GM18951 (cell line): ENCODE data around the gene TUBA1A.
"Not testable (repeated sequence)": the region's sequence is repeated elsewhere in the genome, so short reads cannot be mapped to it uniquely, and the experiment has no call there.

Experiments
- POLR2A ChIP-seq: IDR thresholded peaks from 4 replicates; pipeline ENCODE4 v1.6.1; 2011; ENCODE audit warnings: mild to moderate bottlenecking; ENCODE audit not compliant: insufficient read length, insufficient read depth; ENCODE audit errors: extremely low read depth
- in situ Hi-C: fragments of 300-500 bp; cut with MboI; formaldehyde crosslinking; loops from one replicate; pipeline ENCODE4 v1.12.0; 2022; ENCODE audit warnings: low sequenced_read_pairs, mixed read lengths, inconsistent platforms; ENCODE audit not compliant: unreplicated experiment

The TUBA1A gene

DNA sequence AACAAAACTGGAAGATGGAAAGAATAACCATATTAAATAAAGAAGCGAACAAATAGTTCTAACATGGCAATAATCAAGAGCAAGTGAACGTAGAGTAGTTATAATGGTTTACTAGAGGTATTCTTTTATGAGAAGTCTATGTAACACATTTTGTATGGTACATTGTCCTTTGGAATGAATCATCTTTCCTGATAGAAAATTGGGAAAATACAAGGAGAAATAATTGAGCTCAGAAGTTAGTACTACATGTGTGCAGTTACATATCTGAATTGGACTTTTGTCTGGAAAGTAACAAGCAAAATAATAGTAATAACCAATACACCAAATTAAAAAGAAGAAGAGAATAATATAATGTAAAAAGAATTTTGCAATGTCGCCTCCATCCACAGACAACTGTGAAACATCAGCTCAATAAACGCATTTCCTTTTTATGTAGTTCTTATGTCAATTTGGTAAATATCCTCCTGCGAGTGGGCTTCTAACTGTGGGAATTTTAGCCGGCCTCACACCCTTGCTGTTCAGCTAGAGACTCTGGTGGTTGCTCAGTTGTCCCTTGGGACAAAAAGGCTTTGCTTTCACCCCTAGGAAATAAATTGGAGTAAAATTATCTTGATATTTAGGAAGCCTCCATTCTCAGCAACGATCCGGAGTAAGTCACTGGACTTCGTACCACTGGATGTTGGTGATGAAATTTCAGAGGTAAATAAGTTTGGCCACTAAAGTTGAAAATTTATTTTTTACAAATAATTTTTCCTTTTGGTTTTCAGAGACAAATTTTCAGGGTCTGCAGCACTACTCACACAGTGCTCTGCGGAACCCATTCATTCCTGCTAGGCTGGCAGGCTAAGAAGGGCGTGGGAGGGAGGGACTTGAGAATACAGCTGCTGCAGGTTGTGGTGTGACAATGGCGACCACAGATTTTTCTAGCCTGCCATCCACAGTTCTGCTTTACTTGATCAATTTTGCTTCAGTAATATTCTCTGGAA, 1.1 kb upstream of the TUBA1A start:
- in situ Hi-C loops = no loop called here
- TF ChIP-seq POLR2A = no peak

DNA sequence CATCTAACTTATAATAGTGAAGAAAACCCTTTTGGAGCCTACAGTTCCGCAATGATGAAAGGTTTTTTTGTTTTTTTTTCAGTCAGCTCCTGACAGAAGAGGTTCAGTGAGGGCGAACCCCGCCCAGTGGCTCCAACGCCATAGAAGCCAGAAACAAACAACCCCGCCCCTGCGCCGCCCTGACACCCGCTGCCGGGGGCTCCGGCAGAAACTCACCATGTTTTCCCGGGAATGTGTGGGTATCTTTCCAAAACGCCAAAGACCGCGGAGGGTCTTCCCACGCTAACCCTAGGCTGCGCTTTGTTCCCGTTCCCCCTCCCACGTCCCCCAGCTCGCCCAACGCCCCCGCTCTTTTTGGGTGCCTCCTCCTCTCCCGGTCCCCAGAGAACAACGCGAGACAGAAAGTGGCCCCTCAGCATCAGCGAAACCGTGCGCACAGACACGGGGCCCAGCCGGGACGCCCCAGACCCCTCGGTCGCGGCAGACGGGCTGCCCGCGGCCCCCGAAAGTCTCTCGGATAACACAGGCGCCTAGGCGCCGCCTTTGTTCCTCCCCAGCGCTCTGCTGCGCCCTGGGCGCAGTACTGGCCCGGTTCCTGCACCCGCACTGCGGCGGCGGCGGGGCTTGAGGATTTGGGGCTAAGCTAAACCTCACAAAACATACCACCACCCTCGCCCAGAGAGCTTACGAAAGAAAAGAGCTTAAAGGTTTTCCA, 522 bp downstream of the TUBA1A start:
- in situ Hi-C loops = no loop called here
- no peak for TF ChIP-seq POLR2A

DNA sequence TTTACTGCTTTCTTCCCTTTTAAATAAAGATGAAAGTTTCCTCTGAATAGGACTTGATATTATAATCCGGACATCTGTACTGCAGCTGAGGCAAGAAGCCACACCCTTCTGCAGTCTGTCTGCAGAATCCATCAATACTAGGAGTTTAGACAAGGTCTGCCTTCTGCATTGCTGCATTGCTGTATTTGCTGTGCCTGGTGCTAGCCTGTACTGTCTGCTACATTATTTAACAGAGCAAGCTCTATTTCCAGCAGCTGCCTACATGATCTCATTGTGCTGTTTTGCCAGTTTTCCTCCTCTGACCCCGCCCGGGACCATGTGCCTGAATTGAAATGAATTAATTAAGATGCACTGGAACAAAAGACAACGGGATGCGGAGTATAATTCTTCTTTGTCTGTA, 1.7 kb downstream of the TUBA1A start:
- TF ChIP-seq POLR2A = no peak
- in situ Hi-C loops = no loop called here

DNA sequence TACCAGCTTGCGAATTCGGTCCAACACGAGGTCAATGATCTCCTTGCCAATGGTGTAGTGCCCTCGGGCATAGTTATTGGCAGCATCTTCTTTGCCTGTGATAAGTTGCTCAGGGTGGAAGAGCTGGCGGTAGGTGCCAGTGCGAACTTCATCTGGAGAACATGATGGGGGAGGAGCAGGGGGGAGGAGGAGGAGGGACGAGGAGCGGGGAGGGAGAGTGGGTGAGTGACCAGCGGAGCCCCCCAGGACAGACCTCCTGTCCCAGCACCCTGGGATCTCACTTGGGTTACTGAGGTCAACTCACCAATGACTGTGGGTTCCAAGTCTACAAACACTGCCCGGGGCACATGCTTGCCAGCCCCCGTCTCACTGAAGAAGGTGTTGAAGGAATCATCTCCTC, 2.6 kb downstream of the TUBA1A start:
- in situ Hi-C loops = not testable (repeated sequence)

DNA sequence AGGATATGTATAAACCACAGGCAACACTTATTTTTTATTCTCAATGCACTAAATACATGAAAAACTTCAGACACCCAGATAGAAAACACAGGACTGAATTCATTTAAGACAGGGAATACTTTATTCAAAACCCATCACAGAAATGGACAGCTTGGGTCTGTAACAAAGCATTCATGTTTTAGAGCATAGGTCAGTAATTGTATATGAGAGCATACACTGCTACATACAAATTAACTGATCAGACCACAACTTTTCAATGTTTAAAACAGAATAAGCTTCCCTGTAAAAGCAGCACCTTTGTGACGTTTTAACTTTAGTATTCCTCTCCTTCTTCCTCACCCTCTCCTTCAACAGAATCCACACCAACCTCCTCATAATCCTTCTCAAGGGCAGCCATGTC, 4.2 kb downstream of the TUBA1A start:
- in situ Hi-C loops = not testable (repeated sequence)

DNA sequence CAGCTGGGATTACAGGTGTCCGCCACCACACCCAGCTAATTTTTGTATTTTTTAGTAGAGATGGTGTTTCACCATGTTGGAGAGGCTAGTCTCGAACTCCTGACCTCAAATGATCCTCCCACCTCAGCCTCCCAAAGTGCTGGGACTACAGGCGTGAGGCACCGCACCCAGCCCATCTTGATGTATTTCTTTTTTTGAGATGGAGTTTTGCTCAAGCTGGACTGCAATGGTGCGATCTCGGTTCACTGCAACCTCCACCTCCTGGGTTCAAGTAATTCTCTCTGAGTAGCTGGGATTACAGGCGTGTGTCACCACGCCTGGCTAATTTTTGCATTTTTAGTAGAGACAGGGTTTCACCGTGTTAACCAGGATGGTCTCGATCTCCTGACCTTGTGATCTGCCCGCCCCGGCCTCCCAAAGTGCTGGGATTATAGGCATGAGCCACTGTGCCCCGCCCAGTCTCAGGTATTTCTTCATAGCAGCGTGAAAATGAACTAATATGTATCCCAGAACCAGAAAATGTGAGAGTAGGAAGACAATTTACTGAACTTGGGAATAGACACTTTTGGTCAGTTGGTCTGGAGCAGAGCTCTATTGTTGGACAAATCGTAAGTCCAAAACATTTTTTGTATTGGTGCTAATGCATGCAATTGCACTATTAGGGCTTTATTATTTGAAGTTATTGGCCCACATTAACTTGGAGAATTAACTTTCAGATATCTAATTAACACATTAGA, 5.5 kb downstream of the TUBA1A start:
- in situ Hi-C loops = not testable (repeated sequence)

DNA sequence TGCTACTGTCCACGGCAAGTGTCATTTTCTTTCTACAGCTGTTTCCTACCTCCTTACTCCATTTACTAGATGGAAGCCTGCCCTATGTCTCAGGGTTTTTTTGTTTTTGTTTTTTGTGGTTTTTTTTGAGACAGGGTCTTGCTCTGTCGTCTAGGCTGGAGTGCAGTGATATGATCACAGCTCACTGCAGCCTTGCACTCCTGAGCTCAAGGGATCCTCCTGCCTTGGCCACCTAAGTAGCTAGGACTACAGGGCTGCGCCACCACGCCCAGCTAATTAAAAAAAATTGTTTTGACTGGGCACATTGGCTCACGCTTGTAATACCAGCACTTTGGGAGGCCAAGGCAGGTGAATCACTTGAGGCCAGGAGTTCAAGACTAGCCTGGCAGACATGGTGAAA, 14.7 kb downstream of the TUBA1A start:
- TF ChIP-seq POLR2A = no peak
- in situ Hi-C loops = no loop called here

DNA sequence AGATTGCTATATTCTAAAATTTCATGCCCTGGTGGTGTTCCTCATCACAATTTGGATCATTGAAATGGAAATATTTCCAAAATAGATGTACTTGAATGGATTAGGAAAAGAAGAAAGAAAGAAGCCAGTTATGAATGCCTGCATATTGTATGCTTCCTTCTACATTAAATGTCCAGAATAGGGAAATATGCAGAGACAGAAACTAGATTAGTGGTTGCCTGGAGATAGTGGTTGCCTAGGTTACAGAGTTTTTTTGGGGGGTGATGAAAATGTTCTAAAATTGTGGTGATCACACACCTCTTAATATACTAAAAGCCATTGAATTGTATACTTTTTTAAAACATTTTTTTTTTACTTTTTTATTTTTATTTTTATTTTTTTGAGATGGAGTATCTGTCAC, 18.0 kb downstream of the TUBA1A start:
- no peak for TF ChIP-seq POLR2A
- in situ Hi-C loops = no loop called here

DNA sequence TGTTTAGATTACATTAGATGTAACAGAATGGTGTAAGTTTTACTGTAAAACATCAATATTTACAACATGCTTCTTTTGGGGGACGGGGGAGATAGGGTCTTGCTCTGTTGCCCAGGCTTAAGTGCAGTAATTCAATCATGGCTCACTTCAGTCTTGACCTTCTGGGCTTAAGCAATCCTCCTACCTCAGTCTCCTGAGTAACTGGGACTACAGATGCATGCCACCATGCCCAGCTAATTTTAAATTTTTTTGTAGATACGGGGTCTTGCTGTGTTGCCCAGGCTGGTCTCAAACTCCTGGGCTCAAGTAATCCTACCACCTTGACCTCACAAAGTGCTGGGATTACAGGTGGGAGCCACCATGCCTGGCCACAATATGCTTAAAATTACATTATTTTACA, 23.8 kb downstream of the TUBA1A start:
- no peak for TF ChIP-seq POLR2A
- in situ Hi-C loops = no loop called here

DNA sequence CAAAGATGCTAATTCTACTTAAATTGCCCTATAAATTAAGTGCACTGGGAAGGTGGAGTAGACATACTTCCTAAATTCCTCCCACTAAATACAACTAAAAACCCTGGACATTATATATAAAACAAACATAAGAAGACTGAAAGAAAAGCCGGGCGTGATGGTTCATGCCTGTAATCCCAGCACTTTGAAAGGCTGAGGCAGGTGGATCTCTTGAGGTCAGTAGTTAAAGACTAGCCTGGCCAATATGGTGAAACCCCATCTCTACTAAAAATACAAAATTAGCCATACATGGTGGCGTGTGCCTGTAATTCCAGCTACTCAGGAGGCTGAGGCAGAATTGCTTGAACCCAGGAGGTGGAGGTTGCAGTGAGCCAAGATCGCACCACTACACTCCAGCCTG, 27.0 kb downstream of the TUBA1A start:
- in situ Hi-C loops = not testable (repeated sequence)

DNA sequence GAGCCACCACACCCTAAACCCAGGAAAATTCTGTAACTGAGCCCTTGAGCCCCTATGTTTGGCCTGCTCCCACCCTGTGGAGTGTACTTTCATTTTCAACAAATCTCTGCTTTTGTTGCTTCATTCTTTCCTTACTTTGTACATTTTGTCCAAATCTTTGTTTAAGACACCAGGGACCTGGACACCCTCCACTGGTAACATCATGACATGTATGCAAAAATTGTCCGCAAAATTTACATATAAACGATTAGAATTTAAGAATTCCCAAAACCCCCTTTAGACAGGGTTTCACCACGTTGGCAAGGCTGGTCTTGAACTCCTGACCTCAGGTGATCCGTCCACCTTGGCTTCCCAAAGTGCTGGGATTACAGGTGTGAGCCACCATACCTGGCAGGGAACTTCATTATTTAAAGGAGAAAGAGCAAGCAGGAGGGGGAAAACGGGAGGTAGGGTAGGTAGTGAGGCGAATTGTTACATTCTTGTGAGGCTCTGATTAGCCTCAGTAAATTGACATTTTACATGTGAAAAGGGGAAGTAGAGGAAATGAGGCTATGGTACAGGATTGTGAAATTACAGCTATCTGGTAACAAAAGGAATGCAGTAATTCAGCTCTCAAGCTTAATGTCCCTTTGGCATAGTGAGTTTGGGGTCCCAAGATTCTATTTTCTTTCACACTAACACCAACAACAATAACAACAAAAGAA, 27.6 kb downstream of the TUBA1A start:
- in situ Hi-C loops = no loop called here

DNA sequence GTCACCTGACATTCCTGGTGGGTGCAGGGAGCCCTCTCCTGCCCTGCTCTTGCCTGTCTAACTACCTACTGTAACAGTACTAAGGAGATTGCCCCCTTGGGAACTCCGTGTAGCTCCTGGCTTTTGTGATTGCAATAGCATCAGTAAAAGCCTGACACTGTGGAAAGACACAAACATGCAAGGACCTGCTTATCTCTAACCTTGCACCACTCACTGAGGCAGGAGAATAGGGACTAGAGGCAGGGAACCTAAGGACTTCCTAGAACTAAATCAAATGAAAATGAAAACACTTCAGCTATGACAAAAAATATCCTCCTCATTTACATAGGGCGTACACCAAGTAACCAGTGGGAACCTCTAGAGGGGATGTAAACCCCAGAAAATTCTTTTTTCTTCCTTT, 28.5 kb downstream of the TUBA1A start:
- peak; percentile 20 for TF ChIP-seq POLR2A
- in situ Hi-C loops = no loop called here

More for the DNA sequence above, 27.6 kb downstream of the TUBA1A start:
- TF ChIP-seq POLR2A = no peak

DNA sequence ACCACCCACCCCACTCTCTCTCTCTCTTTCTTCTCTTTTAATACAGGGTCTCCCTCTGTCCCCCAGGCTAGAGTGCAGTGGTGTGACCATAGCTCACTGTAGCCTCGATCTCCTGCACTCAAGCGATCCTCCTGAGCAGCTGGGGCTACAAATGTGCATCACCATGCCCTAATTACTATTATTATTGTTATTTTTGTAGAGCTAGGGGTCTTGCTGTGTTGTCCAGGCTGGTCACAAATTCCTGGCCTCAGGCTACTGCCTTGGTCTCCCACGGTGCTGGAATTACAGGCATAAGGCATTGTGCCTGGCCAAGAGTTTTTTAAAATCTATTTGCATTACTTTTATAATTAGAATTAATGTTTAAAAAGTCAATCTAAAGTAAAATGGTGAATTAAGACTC, 34.7 kb downstream of the TUBA1A start:
- no peak for TF ChIP-seq POLR2A
- in situ Hi-C loops = no loop called here
